GM12865 (cell line): ENCODE results near the gene PLCL2.

ENCODE experiments used
- DNase-seq: peaks from one replicate; pipeline ENCODE4 v3.0.0; 2010; ENCODE audit warnings: low read depth
- H3K4me3 ChIP-seq: 2 replicates; pipeline ENCODE4 v1.5.1; 2011; ENCODE audit warnings: mild to moderate bottlenecking, low read depth, low read length, control low read depth
- TF ChIP-seq, protein P1 (sequence below): IDR thresholded peaks from 2 replicates; pipeline ENCODE4 v1.5.1; 2011; ENCODE audit warnings: low read length, control low read depth, low read depth, inconsistent platforms; ENCODE audit not compliant: insufficient read depth; ENCODE audit errors: missing control alignments

PLCL2 gene

DNA sequence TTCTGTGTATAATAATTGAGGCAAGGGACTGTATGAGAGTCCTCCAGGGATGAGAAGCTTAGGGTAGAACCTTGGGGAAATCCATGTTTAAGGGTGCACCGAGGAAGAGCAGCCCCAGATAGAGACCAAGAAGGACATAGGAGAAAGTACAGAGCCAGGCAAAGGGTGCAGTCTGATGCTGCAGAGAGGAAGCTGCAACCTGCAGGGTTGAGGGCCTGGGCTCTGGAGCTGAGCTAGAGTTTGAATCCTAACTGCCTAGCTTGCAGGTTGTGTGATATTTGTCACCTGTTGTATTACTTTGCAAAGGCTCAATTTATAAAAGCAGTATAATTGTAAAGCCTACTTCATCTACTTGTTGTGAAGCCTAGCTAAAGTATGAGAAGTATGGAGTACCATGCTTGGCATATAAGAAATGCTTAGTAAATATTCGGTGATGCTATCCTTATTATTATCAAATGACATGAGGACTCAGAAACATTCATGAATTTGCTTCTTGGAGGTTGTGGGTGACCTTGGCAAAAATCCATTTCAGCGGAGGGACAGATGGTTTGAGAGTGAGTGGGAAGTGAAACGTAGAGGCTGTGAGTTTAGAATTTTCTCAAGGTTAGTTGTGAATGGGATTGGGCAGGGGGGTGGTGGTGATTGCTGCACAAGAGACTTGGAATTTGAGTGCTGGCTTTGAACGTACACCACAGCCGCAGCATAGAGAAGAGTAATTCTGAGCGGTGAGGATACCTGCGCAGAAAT is 43.8 kb downstream of the PLCL2 start:
- peak overlapping the region; percentile 7; the same call in 1 of the 2 replicates for H3K4me3 ChIP-seq
- peak; percentile 80 for DNase-seq
- TF ChIP-seq, protein P1, sequence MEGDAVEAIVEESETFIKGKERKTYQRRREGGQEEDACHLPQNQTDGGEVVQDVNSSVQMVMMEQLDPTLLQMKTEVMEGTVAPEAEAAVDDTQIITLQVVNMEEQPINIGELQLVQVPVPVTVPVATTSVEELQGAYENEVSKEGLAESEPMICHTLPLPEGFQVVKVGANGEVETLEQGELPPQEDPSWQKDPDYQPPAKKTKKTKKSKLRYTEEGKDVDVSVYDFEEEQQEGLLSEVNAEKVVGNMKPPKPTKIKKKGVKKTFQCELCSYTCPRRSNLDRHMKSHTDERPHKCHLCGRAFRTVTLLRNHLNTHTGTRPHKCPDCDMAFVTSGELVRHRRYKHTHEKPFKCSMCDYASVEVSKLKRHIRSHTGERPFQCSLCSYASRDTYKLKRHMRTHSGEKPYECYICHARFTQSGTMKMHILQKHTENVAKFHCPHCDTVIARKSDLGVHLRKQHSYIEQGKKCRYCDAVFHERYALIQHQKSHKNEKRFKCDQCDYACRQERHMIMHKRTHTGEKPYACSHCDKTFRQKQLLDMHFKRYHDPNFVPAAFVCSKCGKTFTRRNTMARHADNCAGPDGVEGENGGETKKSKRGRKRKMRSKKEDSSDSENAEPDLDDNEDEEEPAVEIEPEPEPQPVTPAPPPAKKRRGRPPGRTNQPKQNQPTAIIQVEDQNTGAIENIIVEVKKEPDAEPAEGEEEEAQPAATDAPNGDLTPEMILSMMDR, result no peak

DNA sequence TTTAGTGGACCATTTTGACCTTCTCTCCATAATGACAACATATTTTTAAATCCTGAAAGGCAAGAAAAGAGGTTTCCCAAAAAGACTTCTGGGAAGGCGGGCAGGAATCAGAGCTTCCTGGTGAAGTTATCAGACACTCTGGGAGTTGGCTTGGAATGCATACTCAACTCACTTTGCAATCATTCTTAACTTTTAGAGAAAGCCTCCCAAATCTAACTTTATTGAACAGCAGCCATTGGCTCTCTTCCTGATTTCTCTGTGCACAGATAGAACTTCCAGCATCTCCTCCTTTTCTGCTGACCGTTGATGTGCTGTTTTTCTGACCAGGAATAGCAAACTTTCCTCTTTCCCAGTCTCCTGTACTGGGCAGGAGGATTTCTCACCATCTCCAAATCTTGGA is 44.6 kb downstream of the PLCL2 start:
- no peak overlapping the region for H3K4me3 ChIP-seq
- TF ChIP-seq, protein P1, result no peak
- no peak for DNase-seq

- H3K4me3 ChIP-seq, result peak overlapping the region; percentile 26
- TF ChIP-seq, protein P1, result no peak
- DNase-seq, result peak; percentile 54
Observed at GRCh38 chr3:16932877-16933276, 48.1 kb downstream of the PLCL2 start.

DNA sequence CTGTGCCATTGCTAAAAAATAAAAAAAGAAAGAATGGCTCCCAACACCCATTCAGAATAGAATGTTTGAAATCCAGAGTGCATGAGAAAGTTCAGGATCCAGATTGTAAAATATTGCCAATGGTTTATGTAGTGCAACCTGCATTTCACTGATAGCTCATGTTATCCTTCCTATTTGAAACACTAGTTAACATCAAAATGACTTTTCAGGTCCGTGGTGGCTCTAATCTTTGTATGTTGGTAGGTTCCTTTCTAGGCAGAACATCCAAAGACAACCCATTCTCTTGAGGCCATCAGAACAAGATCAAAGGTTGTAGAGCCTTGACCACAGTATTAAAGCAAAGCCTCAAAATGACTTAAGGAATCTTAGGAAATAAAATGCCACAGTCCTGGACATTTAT is 51.0 kb downstream of the PLCL2 start:
- no peak for DNase-seq
- TF ChIP-seq, protein P1, result no peak

DNA sequence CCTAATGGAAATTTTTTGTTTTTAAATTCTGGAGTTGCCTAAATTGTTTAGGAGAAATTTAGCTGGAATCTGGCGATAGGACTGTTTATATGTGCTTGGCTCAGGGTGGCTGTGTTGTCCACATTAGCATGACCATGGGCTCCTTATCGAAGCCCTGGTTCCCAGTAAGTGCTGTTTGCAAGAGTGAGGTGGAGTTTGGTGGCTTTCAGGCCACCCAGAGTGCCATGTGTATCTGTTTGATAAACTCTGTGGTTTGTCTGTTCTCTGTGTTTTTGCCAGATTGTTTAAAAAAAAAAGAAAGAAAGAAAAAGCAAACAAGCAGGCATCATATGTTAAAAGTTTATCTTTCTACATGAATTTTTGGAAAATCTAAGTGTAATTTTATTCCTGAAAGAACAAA is 51.5 kb downstream of the PLCL2 start:
- DNase-seq, result no peak
- no peak overlapping the region for H3K4me3 ChIP-seq
- TF ChIP-seq, protein P1, result no peak

More for the DNA sequence above, 51.0 kb downstream of the PLCL2 start:
- H3K4me3 ChIP-seq, result no peak overlapping the region

DNA sequence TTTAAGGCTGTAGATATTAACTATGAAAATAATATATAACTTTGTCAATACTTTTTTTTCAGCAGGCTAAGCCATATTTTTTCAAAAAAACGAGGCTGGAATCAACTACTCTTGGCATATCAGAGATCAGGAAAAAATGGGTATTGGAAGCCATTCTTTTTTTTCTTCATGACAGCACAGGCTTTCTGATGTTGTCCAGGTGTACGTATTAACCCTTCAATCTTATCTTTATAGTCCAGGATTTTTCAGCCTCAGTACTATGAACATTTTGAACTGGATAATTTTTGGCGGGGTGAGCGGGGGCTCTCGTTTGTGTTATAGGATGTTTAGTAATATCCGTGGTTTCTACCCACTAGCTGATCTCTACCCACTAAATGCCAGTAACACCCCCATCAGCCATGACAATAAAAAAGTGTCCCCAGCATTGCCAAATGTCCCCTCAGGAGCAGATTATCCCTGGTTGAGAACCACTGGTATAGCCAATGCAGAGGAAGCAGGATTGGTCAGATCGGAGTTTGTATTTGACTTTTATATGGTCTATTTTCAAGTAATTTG is 52.0 kb downstream of the PLCL2 start:
- H3K4me3 ChIP-seq, result no peak overlapping the region
- TF ChIP-seq, protein P1, result no peak
- no peak for DNase-seq
